Stimulated activated CD4-positive, alpha-beta T cell treated with anti-CD3 and anti-CD28 coated beads, Interleukin-4, amount 100 ng/mL, for 24 hours (primary cell): ENCODE measurements around the gene MAP3K10.
A peak's percentile ranks its signal among the peaks of the same experiment; 100 is the strongest.
"Not testable (repeated sequence)": the region's sequence is repeated elsewhere in the genome, so short reads cannot be mapped to it uniquely, and the experiment has no call there.

Source experiments
- DNase-seq: peaks from one replicate; pipeline ENCODE4 v3.0.0-alpha.2; 2020

The MAP3K10 gene

DNA sequence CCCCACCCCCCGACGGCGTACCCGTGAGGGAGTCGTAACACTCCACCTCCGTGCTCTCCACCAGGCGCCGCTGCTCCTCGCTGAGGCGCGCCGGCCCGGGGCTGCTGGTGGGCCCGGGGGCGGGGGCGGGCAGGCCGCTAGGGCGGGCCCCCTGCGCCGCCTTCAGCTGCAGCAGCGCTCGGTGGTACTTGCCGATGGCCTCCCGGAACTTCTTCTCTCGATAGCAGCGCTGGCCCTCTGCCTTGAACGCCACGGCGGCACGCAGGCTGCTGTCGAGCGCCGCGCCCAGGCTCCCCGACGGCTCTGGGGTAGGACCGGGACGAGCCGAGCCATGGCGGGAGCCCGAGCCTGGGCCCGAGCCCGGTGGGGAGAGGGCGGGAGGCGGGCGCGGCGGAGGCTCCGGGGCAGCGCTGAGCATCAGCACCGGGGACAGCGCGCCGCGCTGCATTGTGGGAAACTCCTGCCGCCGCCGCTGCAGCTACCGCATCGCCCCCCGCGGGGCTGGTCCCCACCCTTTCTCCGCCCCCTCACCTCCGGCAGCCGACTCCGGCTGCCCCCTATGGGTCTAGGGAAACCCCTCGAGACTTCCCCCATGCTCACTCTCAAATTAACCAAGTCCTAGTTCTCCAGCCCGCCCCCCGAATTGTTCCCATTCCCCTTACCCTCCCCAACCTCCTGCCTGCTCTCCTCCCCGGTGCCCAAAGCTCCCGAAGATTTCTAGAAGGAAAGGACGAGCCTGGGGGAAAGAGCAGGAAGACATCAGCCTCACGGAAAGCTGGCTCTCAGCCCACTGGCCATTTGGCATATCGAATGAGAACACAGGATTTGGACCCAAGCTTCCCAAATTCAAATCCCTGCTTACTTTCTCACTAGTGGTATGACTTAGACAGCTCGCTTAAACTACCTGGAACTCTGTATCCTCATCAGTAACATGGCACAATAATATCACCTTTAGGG lies 27.0 kb downstream of the MAP3K10 start, which contains the start of gene TTC9B:
Gene TTC9B (minus strand): TSS at position 451 of the 957 bp plus-strand sequence. CDS start 3 bp downstream, at position 448.
- peak; percentile 39 for DNase-seq

GRCh38 chr19:40219029-40219428 lies 27.8 kb downstream of the MAP3K10 start:
- not testable (repeated sequence) for DNase-seq

GRCh38 chr19:40219721-40220276 lies 28.6 kb downstream of the MAP3K10 start:
- no peak for DNase-seq

- no peak for DNase-seq
Observed at GRCh38 chr19:40220674-40221073, 29.4 kb downstream of the MAP3K10 start.

- peak; percentile 80 for DNase-seq
Observed at GRCh38 chr19:40221858-40222619, 30.8 kb downstream of the MAP3K10 start.

DNA sequence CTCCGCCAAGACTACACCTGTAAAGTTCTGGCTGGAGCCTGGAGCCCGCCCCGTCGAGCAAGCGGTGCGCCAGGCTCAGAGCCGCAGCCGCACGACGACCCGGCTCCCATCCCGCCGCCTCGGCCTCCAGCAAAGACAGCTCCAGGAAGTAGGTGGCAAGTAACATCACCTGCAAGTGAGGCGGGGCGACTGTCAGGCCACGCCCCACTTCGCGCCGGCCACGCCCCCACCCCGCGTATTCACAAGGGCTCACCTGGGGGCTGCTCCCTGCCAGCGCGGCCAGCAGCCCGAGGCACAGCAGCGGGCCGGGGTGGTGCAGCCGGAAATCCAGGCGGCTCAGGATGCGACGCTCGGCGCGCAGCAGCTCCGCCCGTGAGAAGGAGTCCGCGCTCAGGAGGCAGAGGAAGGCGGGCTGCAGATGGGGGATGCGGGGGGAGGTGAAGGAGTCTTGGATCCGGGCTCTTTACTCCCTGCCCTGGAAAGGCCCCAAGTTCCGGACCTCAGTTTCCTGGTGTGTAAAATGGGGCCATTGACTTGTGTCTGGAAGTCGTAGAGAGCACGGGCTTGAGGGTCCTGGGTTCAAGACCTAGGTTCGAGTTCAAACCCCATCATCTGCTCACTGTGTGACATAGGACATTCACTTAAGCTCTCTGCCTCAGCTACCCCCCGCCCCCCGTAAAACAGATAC lies 32.1 kb downstream of the MAP3K10 start:
- DNase-seq = peak; percentile 20

GRCh38 chr19:40224342-40225150 lies 33.3 kb downstream of the MAP3K10 start:
- no peak for DNase-seq

- DNase-seq = no peak
Observed at GRCh38 chr19:40225440-40226305, 34.4 kb downstream of the MAP3K10 start.

- DNase-seq = no peak
Observed at GRCh38 chr19:40228346-40228745, 37.1 kb downstream of the MAP3K10 start.

GRCh38 chr19:40228863-40229262 lies 37.6 kb downstream of the MAP3K10 start:
- no peak for DNase-seq

DNA sequence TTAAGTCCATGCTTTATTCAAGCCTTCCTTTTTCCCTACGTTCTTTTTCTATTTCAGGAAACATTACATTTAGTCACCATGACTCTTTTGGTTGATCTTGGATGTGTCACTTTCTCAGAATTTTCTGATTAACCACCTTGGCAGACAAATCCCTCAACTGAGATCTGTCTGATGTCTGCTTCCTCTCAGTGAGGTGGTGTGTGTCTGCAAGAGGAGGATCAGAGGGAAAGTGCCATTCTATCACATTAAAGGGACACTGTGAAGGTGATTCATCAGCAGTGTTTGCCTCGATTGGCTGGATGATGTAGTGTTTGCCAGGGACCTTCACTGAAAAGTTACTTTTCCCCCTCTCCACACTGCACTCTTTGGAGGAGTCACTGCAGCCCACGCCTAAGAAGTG lies 38.3 kb downstream of the MAP3K10 start:
- DNase-seq = peak; percentile 37

- no peak for DNase-seq
Observed at GRCh38 chr19:40229926-40230417, 38.7 kb downstream of the MAP3K10 start.

DNA sequence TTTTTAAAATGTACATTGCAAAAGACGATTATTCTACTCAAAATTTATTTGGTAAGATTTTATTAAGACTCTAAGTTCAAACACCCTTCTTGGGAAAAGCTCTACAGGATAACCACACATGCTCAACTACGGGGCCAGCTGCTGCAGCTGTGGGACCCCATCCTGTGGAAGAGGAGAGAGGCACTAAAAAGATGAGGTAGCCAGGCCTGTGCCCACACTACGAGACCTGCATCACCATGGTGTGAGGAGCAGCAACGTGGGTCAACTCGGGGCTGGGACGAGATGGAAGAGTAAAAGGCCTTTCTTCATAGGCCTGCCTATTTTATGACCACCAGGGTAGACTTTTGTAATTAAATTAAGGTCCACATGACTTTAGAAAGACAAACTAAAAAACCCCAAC lies 39.8 kb downstream of the MAP3K10 start:
- no peak for DNase-seq

- no peak for DNase-seq
Observed at GRCh38 chr19:40231544-40232424, 40.6 kb downstream of the MAP3K10 start.

DNA sequence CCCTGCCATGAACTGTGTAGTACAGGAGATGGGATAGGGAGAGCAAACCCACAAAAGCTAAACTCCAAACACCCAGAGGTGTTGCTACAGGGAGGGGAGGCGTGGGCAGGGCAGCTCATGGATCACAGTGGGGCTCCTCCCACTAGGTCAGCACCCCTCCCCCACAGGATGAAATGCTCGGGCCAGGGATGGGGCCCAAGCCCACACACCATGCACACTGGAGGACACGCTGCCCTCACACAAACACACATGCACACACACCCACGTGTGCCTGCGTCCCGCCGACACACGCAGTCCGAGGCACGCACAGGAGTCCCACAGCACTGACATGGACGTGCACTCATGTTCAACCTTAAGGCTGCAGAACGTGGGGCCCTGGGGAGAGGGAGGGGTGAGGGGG lies 41.3 kb downstream of the MAP3K10 start:
- DNase-seq = no peak

DNA sequence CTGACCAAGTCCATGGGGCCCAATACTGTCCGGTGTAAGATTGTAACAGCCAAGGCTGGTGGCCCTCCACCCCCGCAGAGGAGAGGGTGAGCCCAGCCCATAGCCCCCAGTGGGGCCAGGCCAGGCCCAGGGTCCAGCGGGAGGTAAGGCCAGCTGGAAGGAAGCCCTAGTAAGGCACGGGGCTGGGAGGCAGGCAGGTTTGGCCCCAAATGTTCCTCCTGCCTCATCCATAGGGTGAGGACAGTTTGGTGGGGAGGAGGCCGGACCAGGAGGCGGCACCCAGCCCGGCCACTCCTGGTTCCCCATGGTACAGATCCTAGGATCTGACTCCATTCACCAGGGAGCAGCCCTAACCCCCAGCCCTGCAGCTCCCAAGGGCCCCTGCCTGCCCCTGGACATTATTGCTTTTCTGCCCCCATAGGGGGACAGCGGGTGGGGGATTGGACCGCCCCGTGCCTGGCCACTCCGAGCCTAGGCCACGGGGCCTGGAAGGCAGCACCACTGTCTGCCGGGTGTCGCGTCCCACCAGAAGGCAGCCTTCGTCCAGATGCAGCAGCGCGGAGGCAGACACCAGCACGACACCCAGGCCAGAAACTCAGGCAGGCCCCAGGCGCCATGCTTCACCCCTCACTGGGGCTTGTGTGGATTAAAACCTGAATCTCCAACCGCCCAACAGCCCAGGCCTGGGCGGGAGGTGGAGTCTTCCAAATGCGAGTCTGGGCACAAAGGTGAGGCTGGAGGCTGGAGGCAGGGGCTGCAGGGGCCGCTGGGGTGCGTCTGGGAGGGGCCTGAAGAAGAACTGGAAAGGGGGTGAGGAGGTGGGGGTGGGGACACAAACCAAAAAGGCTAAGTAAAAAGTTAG lies 42.0 kb downstream of the MAP3K10 start:
- no peak for DNase-seq

DNA sequence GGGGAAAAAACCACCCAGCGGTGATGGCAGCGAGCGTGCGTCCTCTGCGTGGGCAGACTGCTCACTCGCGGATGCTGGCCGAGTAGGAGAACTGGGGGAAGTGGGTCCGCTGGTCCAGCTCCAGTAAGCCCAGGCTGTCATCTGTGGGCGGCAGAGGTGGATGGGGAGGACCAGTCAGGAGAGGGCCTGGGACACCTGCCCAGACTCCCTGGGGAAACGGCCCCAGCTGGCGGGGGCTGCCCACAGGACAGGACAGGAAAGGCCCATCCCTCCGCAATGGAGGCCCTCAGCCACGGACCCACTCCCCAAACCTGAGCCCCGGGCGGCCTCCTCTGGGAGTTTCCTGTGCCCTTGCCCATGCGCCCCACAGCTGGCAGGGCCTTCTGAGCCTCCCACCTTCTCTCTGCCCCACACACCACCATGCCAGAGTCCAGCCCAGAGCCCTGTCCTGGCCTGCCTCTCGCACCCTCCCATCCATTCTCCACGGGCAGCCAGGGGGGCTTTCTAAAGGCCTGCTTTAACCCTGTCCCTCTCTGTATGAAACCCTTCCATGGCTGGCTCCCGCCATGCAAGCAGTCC lies 42.7 kb downstream of the MAP3K10 start:
- no peak for DNase-seq
